HepG2 (cell line): ENCODE results near the gene PSMB1. TPM values are rescaled to one million over a fixed set of nuclear protein-coding genes. Genes with fewer than 3 reads are reported as not detected.

Experiments
- ATAC-seq: fragments of 200-7000 bp; cut with Tn5 transposase; 3 replicates; pipeline ENCODE4 v1.9.1; 2020; ENCODE audit warnings: mild to moderate bottlenecking, moderate library complexity
- BruUV-seq: library from RNA; stranded (reverse); fragments of 400-500 nt; replicated peaks from 2 replicates; lab custom pipeline; 2021; lab: Mats Ljungman, UMichigan
- CTCF ChIA-PET: fragments of 300-600 bp; formaldehyde crosslinking; extraction: SDS; loops from one replicate; lab custom pipeline; 2021; ENCODE audit warnings: low total read pairs, inconsistent platforms, low intra/inter-chr PET ratio; lab: Yijun Ruan, JAX
- POLR2A ChIA-PET: fragments of 350-600 bp; sonication (Branson Sonifier 250); formaldehyde crosslinking; loops from one replicate; lab custom pipeline; 2020; ENCODE audit warnings: antibody characterized with exemption, inconsistent platforms; lab: Yijun Ruan, JAX
- DNase-seq: peaks from one replicate; pipeline ENCODE4 v3.0.0-alpha.2; 2015; ENCODE audit warnings: low spot score
- FAIRE-seq: peaks from 3 replicates; lab custom pipeline; 2011; peaks lifted over from hg19 to GRCh38; lab: Jason Lieb, UNC
- H2AFZ ChIP-seq: one replicate; pipeline ENCODE4 v1.6.1; 2011; ENCODE audit warnings: low read length, inconsistent platforms
- H3K27ac ChIP-seq: fragments of 300-600 bp; 3 replicates; pipeline ENCODE4 v1.8.0; 2011; ENCODE audit warnings: mixed run types, mild to moderate bottlenecking, mixed read lengths, low read length, inconsistent platforms; ENCODE audit not compliant: insufficient read depth; ENCODE audit errors: extremely low read length
- H3K27me3 ChIP-seq, 2 experiments: fragments of 200-600 bp in 1 of 2; 2 replicates in 1 of 2; 3 replicates in 1 of 2; pipeline versions ENCODE4 v1.6.0 to v1.8.0; 2011; ENCODE audit warnings: low read length in 2 of 2, mild to moderate bottlenecking in 2 of 2, moderate library complexity in 2 of 2, inconsistent platforms in 1 of 2; ENCODE audit not compliant: insufficient read depth in 2 of 2, control insufficient read depth in 1 of 2
- H3K36me3 ChIP-seq, 2 experiments: fragments of 200-600 bp in 1 of 2; replicated peaks in 1 of 2; 2 replicates in 1 of 2; 3 replicates in 1 of 2; pipeline versions ENCODE4 v1.5.1 to v1.8.0; 2011; ENCODE audit warnings: low read length in 2 of 2, inconsistent platforms in 1 of 2; ENCODE audit not compliant: insufficient read depth in 2 of 2, control insufficient read depth in 1 of 2
- H3K4me1 ChIP-seq: 2 replicates; pipeline ENCODE4 v1.5.1; 2012; ENCODE audit warnings: low read length, inconsistent platforms; ENCODE audit not compliant: insufficient read depth
- H3K4me2 ChIP-seq: 2 replicates; pipeline ENCODE4 v1.6.0; 2011; ENCODE audit warnings: low read depth, low read length, inconsistent platforms
- H3K4me3 ChIP-seq, 3 experiments: fragments of 200-600 bp in 1 of 3; sonication (generic), shearing (Covaris generic) in 1 of 3; replicated peaks in 1 of 3; 2 replicates each; pipeline ENCODE4 v1.5.1; 2011 to 2016; ENCODE audit warnings: low read length in 3 of 3, inconsistent platforms in 2 of 3, low read depth in 2 of 3, mild to moderate bottlenecking in 2 of 3, control low read depth in 1 of 3, mixed read lengths in 1 of 3; ENCODE audit not compliant: insufficient read depth in 1 of 3
- H3K79me2 ChIP-seq: one replicate; pipeline ENCODE4 v1.6.1; 2011; ENCODE audit warnings: low read length, inconsistent platforms; ENCODE audit not compliant: insufficient read depth
- H3K9ac ChIP-seq: 2 replicates; pipeline ENCODE4 v1.6.0; 2011; ENCODE audit warnings: mild to moderate bottlenecking, low read depth, low read length, inconsistent platforms; ENCODE audit not compliant: insufficient read depth
- H3K9me3 ChIP-seq: 2 replicates; pipeline ENCODE4 v1.5.1; 2012; ENCODE audit warnings: mild to moderate bottlenecking, low read length
- H4K20me1 ChIP-seq: 2 replicates; pipeline ENCODE4 v1.6.0; 2011; ENCODE audit warnings: inconsistent platforms, mild to moderate bottlenecking, low read length, moderate library complexity; ENCODE audit not compliant: insufficient read depth
- ATF7-NPFF ChIP-seq: sonication (generic); formaldehyde crosslinking; IDR thresholded peaks from 2 replicates; pipeline ENCODE4 v1.8.1; 2023; ENCODE audit warnings: mild to moderate bottlenecking, low read depth, missing genetic modification reagents, moderate library complexity
- ELK4 ChIP-seq: sonication (generic); formaldehyde crosslinking; IDR thresholded peaks from 2 replicates; pipeline ENCODE4 v1.9.0; 2021; ENCODE audit warnings: missing genetic modification reagents, borderline replicate concordance
- FOXO4 ChIP-seq: sonication (generic); formaldehyde crosslinking; conservative IDR thresholded peaks from 2 replicates; pipeline ENCODE4 v1.8.1; 2023; ENCODE audit warnings: missing genetic modification reagents
- GABPA ChIP-seq, 2 experiments: IDR thresholded peaks; 2 replicates each; pipeline ENCODE4 v1.6.1; 2011 to 2016; ENCODE audit warnings: low read depth in 2 of 2, low read length in 1 of 2, missing biosample characterization in 1 of 2, missing genetic modification characterization in 1 of 2
- ISX ChIP-seq: sonication (generic); formaldehyde crosslinking; conservative IDR thresholded peaks from 2 replicates; pipeline ENCODE4 v1.5.0; 2020; ENCODE audit warnings: missing genetic modification reagents
- MED8 ChIP-seq: sonication (generic); formaldehyde crosslinking; IDR thresholded peaks from 2 replicates; pipeline ENCODE4 v1.8.1; 2023; ENCODE audit warnings: mild to moderate bottlenecking, missing genetic modification reagents; ENCODE audit not compliant: insufficient replicate concordance
- RARA ChIP-seq: IDR thresholded peaks from 2 replicates; pipeline ENCODE4 v1.6.1; 2016; ENCODE audit warnings: missing genetic modification reagents, missing compliant biosample characterization
- STAG1 ChIP-seq: sonication (generic); formaldehyde crosslinking; IDR thresholded peaks from 2 replicates; pipeline ENCODE4 v1.4.0; 2020; ENCODE audit warnings: missing genetic modification reagents
- TBL1XR1 ChIP-seq: fragments of 150-350 bp; IDR thresholded peaks from 2 replicates; pipeline ENCODE4 v1.6.1; 2014; ENCODE audit warnings: borderline replicate concordance, low read length; ENCODE audit not compliant: partially characterized antibody
- ZMYM2 ChIP-seq: sonication (generic); formaldehyde crosslinking; IDR thresholded peaks from 2 replicates; pipeline ENCODE4 v1.8.0; 2022; ENCODE audit warnings: mild to moderate bottlenecking, missing genetic modification reagents
- ZNF17 ChIP-seq: sonication (generic); formaldehyde crosslinking; IDR thresholded peaks from 2 replicates; pipeline ENCODE4 v1.5.0; 2020; ENCODE audit warnings: mild to moderate bottlenecking, missing genetic modification reagents
- ZNF317 ChIP-seq: sonication (generic); formaldehyde crosslinking; IDR thresholded peaks from 2 replicates; pipeline ENCODE4 v1.5.0; 2020; ENCODE audit warnings: mild to moderate bottlenecking, missing genetic modification reagents
- ZNF331 ChIP-seq: sonication (generic); formaldehyde crosslinking; IDR thresholded peaks from 2 replicates; pipeline ENCODE4 v1.4.0; 2020; ENCODE audit warnings: missing genetic modification reagents
- ZNF343 ChIP-seq: sonication (generic); formaldehyde crosslinking; IDR thresholded peaks from 2 replicates; pipeline ENCODE4 v1.4.0; 2020; ENCODE audit warnings: mild to moderate bottlenecking, missing genetic modification reagents
- ZNF468 ChIP-seq: sonication (generic); formaldehyde crosslinking; IDR thresholded peaks from 2 replicates; pipeline ENCODE4 v1.8.0; 2022; ENCODE audit warnings: mild to moderate bottlenecking, moderate library complexity, missing genetic modification reagents
- ZNF577 ChIP-seq: sonication (generic); formaldehyde crosslinking; IDR thresholded peaks from 2 replicates; pipeline ENCODE4 v1.4.0; 2020; ENCODE audit warnings: mild to moderate bottlenecking, low read depth, missing genetic modification reagents, borderline replicate concordance
- ZNF83 ChIP-seq: sonication (generic); formaldehyde crosslinking; IDR thresholded peaks from 2 replicates; pipeline ENCODE4 v1.4.0; 2020; ENCODE audit warnings: missing genetic modification reagents, mild to moderate bottlenecking, borderline replicate concordance
- ZNF850 ChIP-seq: sonication (generic); formaldehyde crosslinking; conservative IDR thresholded peaks from 2 replicates; pipeline ENCODE4 v1.9.0; 2021; ENCODE audit warnings: mild to moderate bottlenecking, missing genetic modification reagents
- WGBS: methylation state at CpG from one replicate; pipeline ENCODE4 v1.1.6; 2017; ENCODE audit warnings: low lambda C conversion rate; 5-methylcytosine and 5-hydroxymethylcytosine counted together
- in situ Hi-C: cut with HindIII; loops from 2 replicates; pipeline ENCODE4 v1.10.0; 2017; ENCODE audit warnings: low pct_unique_long_range_greater_than_20kb; ENCODE audit not compliant: extremely low pct_ligation_motif_present
- intact Hi-C: fragments of 100-400 bp; cut with micrococcal nuclease; formaldehyde crosslinking; loops from one replicate; pipeline ENCODE4 v1.10.0; 2022; ENCODE audit not compliant: unreplicated experiment
- polyA plus RNA-seq, 8 experiments: library from polyadenylated mRNA; depleted of rRNA in 3 of 8; stranded (reverse) in 7 of 8; unstranded in 1 of 8; fragments of >200 nt; fragmentation: Illumina TruSeq in 4 of 8; extraction: Trizol in 4 of 8; gene quantifications; 2 replicates each; pipeline versions ENCODE4 v1.2.1 to v1.2.3, GENCODE V29; 2011 to 2016; ENCODE audit warnings: low read depth in 4 of 8, missing spikeins in 1 of 8, mixed read lengths in 1 of 8; ENCODE audit not compliant: insufficient read depth in 1 of 8
- total RNA-seq, 5 experiments: library from RNA; depleted of rRNA; stranded (reverse); fragments of >200 nt; fragmentation: Illumina TruSeq; extraction: Trizol; gene quantifications; 2 replicates each; pipeline ENCODE4 v1.2.3, GENCODE V29; 2016; ENCODE audit warnings: low read depth in 1 of 5

PSMB1 gene
- total and polyA plus RNA-seq, 2 of the 13 experiments (the other 11 are each of a cell fraction or from before 2014, with no cell fraction given) = 528 to 592 TPM

DNA sequence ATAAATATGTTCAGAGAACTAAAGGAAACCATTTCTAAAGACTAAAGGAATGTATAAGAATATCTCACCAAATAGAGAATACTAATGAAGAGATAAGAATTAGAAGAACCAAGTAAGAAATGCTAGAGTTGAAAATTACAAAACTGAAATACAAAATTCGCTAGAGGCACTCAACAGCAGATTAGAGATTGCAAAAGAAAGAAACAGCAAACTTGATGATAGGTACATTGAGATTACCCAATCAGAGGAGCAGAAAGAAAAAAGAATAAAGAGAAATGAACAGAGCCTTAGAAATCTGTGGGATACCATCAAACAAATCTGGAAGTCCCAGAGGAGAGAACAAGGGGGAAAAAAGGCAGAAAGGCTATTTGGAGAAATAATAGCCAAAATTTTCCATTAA is 37.6 kb upstream of the PSMB1 start:
- DNase-seq (no peak), FAIRE-seq (no peak), ATAC-seq (no peak)
- 0% methylated on average over 1 of the region's 1 CpG for WGBS
- H4K20me1 ChIP-seq = no peaks in the 10 kb centered on the region
- H2AFZ ChIP-seq = no peak overlapping the region
- intact Hi-C loops (no loop called here), in situ Hi-C loops (no loop called here)
- ChIA-PET POLR2A (no interaction called here), CTCF (no interaction called here)
- peaks cover 7% of the 10 kb centered on the region for H3K4me1 ChIP-seq
- H3K79me2 ChIP-seq = no peaks in the 10 kb centered on the region
- H3K27me3 ChIP-seq = no peaks in the 10 kb centered on the region
- H3K9ac ChIP-seq = no peak overlapping the region
- no peak overlapping the region for H3K4me2 ChIP-seq
- no TSS peak for BruUV-seq
- no peak overlapping the region for H3K4me3 ChIP-seq
- H3K36me3 ChIP-seq = no peaks in the 10 kb centered on the region
- peaks cover 20% of the 10 kb centered on the region for H3K9me3 ChIP-seq
- TF ChIP-seq ZNF83 (CRISPR knock-in tag) (no peak), TBL1XR1 (no peak), MED8 (CRISPR knock-in tag) (no peak), FOXO4 (CRISPR knock-in tag) (no peak), ZMYM2 (no peak), ISX (CRISPR knock-in tag) (no peak), ATF7-NPFF (no peak), ZNF468 (no peak), ZNF850 (no peak), ZNF577 (no peak), RARA (no peak), ZNF17 (no peak), STAG1 (CRISPR knock-in tag) (no peak), GABPA (IDR thresholded peaks at IDR 0.05; ENCODE audit: low read depth, low read length) (no peak), GABPA (CRISPR knock-in tag; IDR thresholded peaks at IDR 0.05; ENCODE audit: low read depth) (no peak), ZNF343 (CRISPR knock-in tag) (no peak), ZNF331 (no peak), ZNF317 (CRISPR knock-in tag) (no peak), ELK4 (no peak)
- H3K27ac ChIP-seq = no peak overlapping the region
